K562 (cell line): ENCODE results near the gene PTGES3L. TPM values are rescaled to one million over a fixed set of nuclear protein-coding genes. Genes with fewer than 3 reads are reported as not detected.

Experiments used
- ATAC-seq: fragments of 200-7000 bp; cut with Tn5 transposase; 3 replicates; pipeline ENCODE4 v1.9.1; 2020; ENCODE audit warnings: moderate library complexity
- BruUV-seq: library from RNA; stranded (reverse); fragments of 400-500 nt; replicated peaks from 2 replicates; lab custom pipeline; 2021; lab: Mats Ljungman, UMichigan
- CTCF ChIA-PET: fragments of 300-600 bp; formaldehyde crosslinking; extraction: SDS; loops from one replicate; lab custom pipeline; 2021; ENCODE audit warnings: low intra/inter-chr PET ratio; lab: Yijun Ruan, JAX
- POLR2A ChIA-PET: fragments of 300-600, 350-650 bp; sonication (Branson Sonifier 250); formaldehyde crosslinking; extraction: SDS; loops from one replicate; lab custom pipeline; 2021; ENCODE audit warnings: antibody characterized with exemption, inconsistent platforms; lab: Yijun Ruan, JAX
- DNase-seq, 4 experiments: peaks; one replicate each; pipeline versions ENCODE4 v3.0.0 to v3.0.0-alpha.2; 2011 to 2018; ENCODE audit warnings: low spot score in 3 of 4, mixed read lengths in 3 of 4; ENCODE audit errors: extremely low read depth in 1 of 4
- FAIRE-seq: peaks from 2 replicates; lab custom pipeline; 2011; peaks lifted over from hg19 to GRCh38; lab: Jason Lieb, UNC
- H2AFZ ChIP-seq: 2 replicates; pipeline ENCODE4 v1.6.0; 2011; ENCODE audit warnings: low read depth, low read length, control low read depth, inconsistent platforms
- H3K27ac ChIP-seq: fragments of 200-600 bp; 3 replicates; pipeline ENCODE4 v1.8.0; 2011; ENCODE audit warnings: low read depth, mild to moderate bottlenecking, control low read depth, inconsistent platforms, low read length, moderate library complexity, mixed read lengths; ENCODE audit errors: extremely low read depth
- H3K27me3 ChIP-seq, 2 experiments: fragments of 300-600 bp in 1 of 2; 2 replicates in 1 of 2; 3 replicates in 1 of 2; pipeline versions ENCODE4 v1.6.0 to v1.8.0; 2011; ENCODE audit warnings: inconsistent platforms in 2 of 2, low read length in 2 of 2, mild to moderate bottlenecking in 1 of 2, mixed read lengths in 1 of 2, moderate library complexity in 1 of 2; ENCODE audit not compliant: control insufficient read depth in 2 of 2, insufficient read depth in 2 of 2
- H3K36me3 ChIP-seq: fragments of 300-600 bp; 3 replicates; pipeline ENCODE4 v1.8.0; 2011; ENCODE audit warnings: mild to moderate bottlenecking, low read length, inconsistent platforms; ENCODE audit not compliant: control insufficient read depth, insufficient read depth
- H3K4me1 ChIP-seq, 2 experiments: fragments of 200-600 bp in 1 of 2; replicated peaks in 1 of 2; 2 replicates in 1 of 2; 3 replicates in 1 of 2; pipeline versions ENCODE4 v1.5.1 to v1.8.0; 2011; ENCODE audit warnings: inconsistent platforms in 2 of 2, low read length in 2 of 2, mild to moderate bottlenecking in 1 of 2, mixed read lengths in 1 of 2, moderate library complexity in 1 of 2; ENCODE audit not compliant: control insufficient read depth in 2 of 2, insufficient read depth in 2 of 2
- H3K4me2 ChIP-seq: 2 replicates; pipeline ENCODE4 v1.6.1; 2011; ENCODE audit warnings: low read length, control low read depth, inconsistent platforms, mixed read lengths; ENCODE audit not compliant: insufficient read depth
- H3K4me3 ChIP-seq: fragments of 200-600 bp; sonication (generic), shearing (Covaris generic); 2 replicates; pipeline ENCODE4 v1.5.1; 2016; ENCODE audit warnings: control low read depth, inconsistent platforms
- H3K79me2 ChIP-seq: fragments of 200-600 bp; 3 replicates; pipeline ENCODE4 v1.8.0; 2011; ENCODE audit warnings: low read length, inconsistent platforms; ENCODE audit not compliant: control insufficient read depth, insufficient read depth
- H3K9ac ChIP-seq, 2 experiments: 2 replicates each; pipeline versions ENCODE4 v1.6.0 to v1.6.1; 2011; ENCODE audit warnings: low read depth in 2 of 2, low read length in 2 of 2, control low read depth in 1 of 2, inconsistent platforms in 1 of 2, mild to moderate bottlenecking in 1 of 2, mixed read lengths in 1 of 2; ENCODE audit not compliant: insufficient read depth in 1 of 2
- H3K9me1 ChIP-seq: one replicate; pipeline ENCODE4 v1.6.0; 2011; ENCODE audit warnings: inconsistent platforms, mild to moderate bottlenecking, low read length, moderate library complexity; ENCODE audit not compliant: control insufficient read depth, insufficient read depth
- H3K9me3 ChIP-seq: replicated peaks from 2 replicates; pipeline ENCODE4 v1.5.1; 2011; ENCODE audit warnings: low read depth, low read length, inconsistent platforms; ENCODE audit not compliant: control insufficient read depth, insufficient read depth
- H4K20me1 ChIP-seq: replicated peaks from 2 replicates; pipeline ENCODE4 v1.6.1; 2011; ENCODE audit warnings: low read length, inconsistent platforms, mixed read lengths; ENCODE audit not compliant: control insufficient read depth, insufficient read depth
- CBFA2T3 ChIP-seq: fragments of 450-650 bp; IDR thresholded peaks from 2 replicates; pipeline ENCODE4 v1.6.1; 2017
- COPS2 ChIP-seq: fragments of 450-650 bp; conservative IDR thresholded peaks from 2 replicates; pipeline ENCODE4 v1.6.1; 2016; ENCODE audit warnings: mild to moderate bottlenecking, moderate library complexity
- JUNB ChIP-seq: fragments of 450-650 bp; formaldehyde crosslinking; conservative IDR thresholded peaks from 2 replicates; pipeline ENCODE4 v1.4.0; 2020; ENCODE audit warnings: mild to moderate bottlenecking
- JUND ChIP-seq, 2 experiments: IDR thresholded peaks; 2 replicates in 1 of 2; 3 replicates in 1 of 2; pipeline ENCODE4 v1.6.1; 2011; ENCODE audit warnings: borderline replicate concordance in 2 of 2, low read depth in 2 of 2, low read length in 2 of 2, improper control_type of control experiment in 1 of 2, missing biosample characterization in 1 of 2, missing genetic modification characterization in 1 of 2, missing genetic modification reagents in 1 of 2
- KDM1A ChIP-seq, 2 experiments: fragments of 450-650 bp; IDR thresholded peaks; 2 replicates each; pipeline ENCODE4 v1.6.1; 2016; ENCODE audit warnings: mild to moderate bottlenecking in 2 of 2
- MBD2 ChIP-seq: sonication (generic); IDR thresholded peaks from 2 replicates; pipeline ENCODE4 v1.6.1; 2016; ENCODE audit warnings: low read depth, borderline replicate concordance
- MTA2 ChIP-seq: fragments of 450-650 bp; IDR thresholded peaks from 2 replicates; pipeline ENCODE4 v1.6.1; 2016; ENCODE audit warnings: low read depth
- MTA3 ChIP-seq: fragments of 450-650 bp; formaldehyde crosslinking; IDR thresholded peaks from 2 replicates; pipeline ENCODE4 v1.6.1; 2017; ENCODE audit warnings: mild to moderate bottlenecking, borderline replicate concordance
- RBM25 ChIP-seq: fragments of 200-400 bp; formaldehyde crosslinking; IDR thresholded peaks from 2 replicates; pipeline ENCODE4 v1.6.1; 2018; ENCODE audit warnings: low read length, low read depth, moderate library complexity; ENCODE audit not compliant: severe bottlenecking
- SUPT5H ChIP-seq: fragments of 450-650 bp; IDR thresholded peaks from 2 replicates; pipeline ENCODE4 v1.6.1; 2016
- TAF15 ChIP-seq: fragments of 200-400 bp; formaldehyde crosslinking; IDR thresholded peaks from 2 replicates; pipeline ENCODE4 v1.6.1; 2017; ENCODE audit warnings: mild to moderate bottlenecking, low read depth, low read length, moderate library complexity
- TGIF2 ChIP-seq: sonication (generic); formaldehyde crosslinking; IDR thresholded peaks from 2 replicates; pipeline ENCODE4 v1.8.1; 2022; ENCODE audit warnings: mild to moderate bottlenecking, missing genetic modification reagents, moderate library complexity
- TSC22D4 ChIP-seq: fragments of 450-650 bp; IDR thresholded peaks from 2 replicates; pipeline ENCODE4 v1.6.1; 2016; ENCODE audit warnings: missing genetic modification characterization, missing biosample characterization, control low read depth
- XRCC4 ChIP-seq: IDR thresholded peaks from one replicate; pipeline ENCODE4 v1.6.1; 2011; ENCODE audit not compliant: insufficient read depth, insufficient read length; ENCODE audit errors: extremely low read depth
- ZNF143 ChIP-seq: sonication (generic); formaldehyde crosslinking; IDR thresholded peaks from 2 replicates; pipeline ENCODE4 v1.9.0; 2022; ENCODE audit warnings: mild to moderate bottlenecking, missing genetic modification reagents
- ZNF324 ChIP-seq: fragments of 250-450 bp; sonication (Bioruptor Pico); IDR thresholded peaks from 2 replicates; pipeline ENCODE4 v1.4.0; 2020; ENCODE audit warnings: mild to moderate bottlenecking
- ZNF507 ChIP-seq: conservative IDR thresholded peaks from 2 replicates; pipeline ENCODE4 v1.6.1; 2017; ENCODE audit warnings: missing genetic modification characterization, missing compliant biosample characterization
- ZNF699 ChIP-seq: fragments of 250-450 bp; sonication (Bioruptor Pico); IDR thresholded peaks from 2 replicates; pipeline ENCODE4 v1.8.0; 2021; ENCODE audit warnings: mild to moderate bottlenecking, moderate library complexity; ENCODE audit not compliant: insufficient replicate concordance
- ZNF76 ChIP-seq: fragments of 250-450 bp; sonication (Bioruptor Pico); IDR thresholded peaks from 2 replicates; pipeline ENCODE4 v1.4.0; 2020; ENCODE audit warnings: mild to moderate bottlenecking, moderate library complexity, borderline replicate concordance
- WGBS: fragments of 100-300 bp; shearing (Covaris generic); methylation state at CpG from one replicate; pipeline ENCODE4 v1.1.6; 2016; ENCODE audit warnings: low coverage, mixed read lengths; ENCODE audit not compliant: insufficient coverage; ENCODE audit errors: missing lambda C conversion rate; 5-methylcytosine and 5-hydroxymethylcytosine counted together
- in situ Hi-C: fragments of 300-500 bp; cut with MboI; formaldehyde crosslinking; loops from 4 replicates; pipeline ENCODE4 v1.15.0; 2018; ENCODE audit warnings: inconsistent platforms, mixed read lengths
- intact Hi-C: fragments of 100-400 bp; cut with micrococcal nuclease; formaldehyde crosslinking; loops from 2 replicates; pipeline ENCODE4 v1.14.2; 2022
- polyA plus RNA-seq, 8 experiments: library from polyadenylated mRNA; depleted of rRNA in 4 of 8; stranded (reverse) in 5 of 8; unstranded in 3 of 8; fragments of >200 nt; fragmentation: Nextera tagmentation in 2 of 8; fragmentation: Illumina TruSeq in 1 of 8; extraction: Ambion mirVana in 2 of 8; extraction: Trizol in 1 of 8; gene quantifications; 2 replicates each; pipeline versions ENCODE4 v1.2.1 to v1.2.3, GENCODE V29; 2011 to 2014; ENCODE audit warnings: inconsistent platforms in 1 of 8, missing spikeins in 1 of 8
- total RNA-seq, 7 experiments: library from RNA; depleted of rRNA in 6 of 7; stranded (reverse); fragments of >200 nt in 6 of 7; fragmentation: Illumina TruSeq in 2 of 7; extraction: Trizol in 2 of 7; gene quantifications; 2 replicates each; pipeline versions ENCODE4 v1.2.1 to v1.2.3, GENCODE V29; 2011 to 2021; ENCODE audit warnings: low replicate concordance in 1 of 7
- TF ChIP-seq, protein P1 (sequence below): fragments of 450-650 bp; IDR thresholded peaks from 2 replicates; pipeline ENCODE4 v1.6.1; 2017; ENCODE audit warnings: mild to moderate bottlenecking, moderate library complexity
- TF ChIP-seq, protein P2 (sequence below): sonication (generic); formaldehyde crosslinking; IDR thresholded peaks from 2 replicates; pipeline ENCODE4 v1.8.0; 2022; ENCODE audit warnings: mild to moderate bottlenecking, low read depth, missing genetic modification reagents

The PTGES3L gene
- total and polyA plus RNA-seq, 9 of the 15 experiments (the other 6 are each of a cell fraction or from before 2014, with no cell fraction given): 6.0 to 16.0 (median 9.6) TPM

DNA sequence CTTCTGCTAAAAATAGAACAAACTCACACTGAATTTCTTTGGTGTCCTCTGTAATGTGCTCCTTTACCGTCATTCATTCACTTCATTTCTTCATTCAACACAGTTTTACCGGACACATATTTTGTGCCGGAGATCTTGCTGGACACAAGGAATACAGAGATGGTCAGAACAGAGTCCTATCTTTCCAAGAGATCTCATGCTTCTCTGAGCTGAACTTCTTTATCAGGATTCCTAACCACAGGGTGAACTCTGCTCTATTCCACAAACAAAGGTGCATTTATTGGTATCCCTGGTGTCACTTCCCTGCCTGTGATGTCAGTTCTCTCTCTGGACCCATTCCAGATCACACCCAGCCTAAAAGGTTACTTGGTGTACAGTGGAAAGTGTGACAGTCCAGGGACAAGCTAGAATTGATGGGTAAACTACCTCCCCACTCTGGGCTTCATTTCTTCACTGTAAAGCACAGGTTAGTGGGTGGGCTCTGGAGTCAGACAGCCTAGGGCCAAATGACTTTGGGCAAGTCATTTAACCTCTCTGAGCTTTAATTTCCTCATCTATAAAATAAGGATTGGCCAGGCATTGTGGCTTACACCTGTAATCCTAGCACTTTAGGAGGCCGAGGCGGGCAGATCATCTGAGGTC lies 30.9 kb upstream of the PTGES3L start:
- FAIRE-seq: peak; percentile 77
- Histone ChIP-seq H3K9me3 (no peaks in the 10 kb centered on the region; the same call in 1 of the 2 replicates), H3K4me1 (peaks cover 22 to 31% of the 10 kb centered on the region in 2 experiments), H3K36me3 (peaks cover 28% of the 10 kb centered on the region; the same call in 1 of the 3 replicates), H4K20me1 (no peaks in the 10 kb centered on the region; the same call in 1 of the 2 replicates), H3K4me3 (no peak overlapping the region), H3K27me3 (no peaks in the 10 kb centered on the region), H3K9ac (peak overlapping the region; percentile 10 to 62; a peak in 1 of 4 replicates), H3K79me2 (no peaks in the 10 kb centered on the region; the same call in 2 of the 3 replicates), H3K27ac (0 out of 3 replicates have a peak overlapping the region, but pooled peaks have one; percentile 2), H3K4me2 (peak overlapping the region; percentile 45; the same call in 1 of the 2 replicates), H2AFZ (peak overlapping the region; percentile 33; the same call in 1 of the 2 replicates), H3K9me1 (no peaks in the 10 kb centered on the region)
- peak in 3 of 4 experiments; percentile 38 to 58 (median 41) for DNase-seq
- no peak for ATAC-seq
- in situ Hi-C loops (loop anchor here (10.0 kb wide), 1 partner anchor 304 kb away; no protein-coding TSS in a partner anchor), intact Hi-C loops (no loop called here)
- CTCF ChIA-PET: no interaction called here
- 38% methylated on average over 5 of the region's 5 CpGs for whole genome bisulfite sequencing
- no TSS peak for BruUV-seq
- POLR2A ChIA-PET: interaction anchor here (0.6 to 4.0 kb wide), 8 partner anchors 8 to 122 kb away, joined by 3 to 31 read pairs (median 6); partner anchors contain the start of genes RPL27 and VAT1
- TF ChIP-seq ZNF507 (no peak), CBFA2T3 (no peak), XRCC4 (no peak), MTA2 (no peak), JUND (IDR thresholded peaks at IDR 0.05; ENCODE audit: borderline replicate concordance, low read depth, low read length) (peak; percentile 17; the same call in 1 of the 2 replicates), JUND (tag; IDR thresholded peaks at IDR 0.05; ENCODE audit: borderline replicate concordance, low read depth, low read length) (peak; percentile 36; the same call in 1 of the 3 replicates), COPS2 (no peak), KDM1A (IDR thresholded peaks at IDR 0.05) (no peak), RBM25 (no peak), TGIF2 (CRISPR knock-in tag) (no peak), ZNF324 (CRISPR knock-in tag) (no peak), MTA3 (no peak; the same call in 1 of the 2 replicates), JUNB (CRISPR knock-in tag) (no peak), TSC22D4 (tag) (no peak), TAF15 (no peak), ZNF76 (CRISPR knock-in tag) (no peak), SUPT5H (no peak), MBD2 (no peak), ZNF699 (no peak), ZNF143 (CRISPR knock-in tag) (no peak)
- TF ChIP-seq, protein P1, sequence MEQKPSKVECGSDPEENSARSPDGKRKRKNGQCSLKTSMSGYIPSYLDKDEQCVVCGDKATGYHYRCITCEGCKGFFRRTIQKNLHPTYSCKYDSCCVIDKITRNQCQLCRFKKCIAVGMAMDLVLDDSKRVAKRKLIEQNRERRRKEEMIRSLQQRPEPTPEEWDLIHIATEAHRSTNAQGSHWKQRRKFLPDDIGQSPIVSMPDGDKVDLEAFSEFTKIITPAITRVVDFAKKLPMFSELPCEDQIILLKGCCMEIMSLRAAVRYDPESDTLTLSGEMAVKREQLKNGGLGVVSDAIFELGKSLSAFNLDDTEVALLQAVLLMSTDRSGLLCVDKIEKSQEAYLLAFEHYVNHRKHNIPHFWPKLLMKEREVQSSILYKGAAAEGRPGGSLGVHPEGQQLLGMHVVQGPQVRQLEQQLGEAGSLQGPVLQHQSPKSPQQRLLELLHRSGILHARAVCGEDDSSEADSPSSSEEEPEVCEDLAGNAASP: no peak
- TF ChIP-seq, protein P2, sequence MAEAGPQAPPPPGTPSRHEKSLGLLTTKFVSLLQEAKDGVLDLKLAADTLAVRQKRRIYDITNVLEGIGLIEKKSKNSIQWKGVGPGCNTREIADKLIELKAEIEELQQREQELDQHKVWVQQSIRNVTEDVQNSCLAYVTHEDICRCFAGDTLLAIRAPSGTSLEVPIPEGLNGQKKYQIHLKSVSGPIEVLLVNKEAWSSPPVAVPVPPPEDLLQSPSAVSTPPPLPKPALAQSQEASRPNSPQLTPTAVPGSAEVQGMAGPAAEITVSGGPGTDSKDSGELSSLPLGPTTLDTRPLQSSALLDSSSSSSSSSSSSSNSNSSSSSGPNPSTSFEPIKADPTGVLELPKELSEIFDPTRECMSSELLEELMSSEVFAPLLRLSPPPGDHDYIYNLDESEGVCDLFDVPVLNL (CRISPR knock-in tag): no peak
